NT2/D1 (cell line): Measurements from ENCODE around the gene PRSS50.

Source experiments
- YY1 ChIP-seq: IDR thresholded peaks from 2 replicates; pipeline ENCODE4 v1.6.1; 2011; ENCODE audit not compliant: insufficient read length, insufficient read depth
- ZNF274 ChIP-seq: IDR thresholded peaks from 2 replicates; pipeline ENCODE4 v1.6.1; 2011; ENCODE audit warnings: mild to moderate bottlenecking, low read depth, low read length

DNA sequence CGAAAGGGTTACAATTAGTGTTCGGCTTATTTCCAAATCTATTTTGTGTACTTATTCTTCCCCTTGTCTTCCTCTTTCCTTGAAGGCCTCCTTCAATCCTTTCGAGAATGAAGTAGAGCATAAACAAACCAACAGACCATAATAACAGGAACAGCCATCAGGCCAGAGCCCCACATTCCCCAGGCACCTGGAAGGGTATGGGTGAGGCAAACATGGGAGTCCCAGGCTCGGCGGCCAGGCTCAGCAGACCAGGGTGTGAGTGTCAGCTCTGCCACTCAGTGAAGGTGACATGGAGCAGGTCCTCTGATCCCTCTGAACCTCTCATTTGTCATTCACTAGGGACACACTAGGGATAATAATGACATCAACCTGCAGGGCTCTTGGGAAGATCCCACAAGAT lies 38.0 kb downstream of the PRSS50 start:
- TF ChIP-seq YY1 (no peak), ZNF274 (no peak)
